NCI-H774 (cell line): ENCODE data around the gene HOXA9.

Source experiments
- DNase-seq: peaks from one replicate; lab custom pipeline; 2025; lab: John Stamatoyannopoulos, UW

Gene HOXA9

GRCh38 chr7:27176962-27177794, 11.8 kb upstream of the HOXA9 start:
- DNase-seq = no peak

GRCh38 chr7:27176524-27176845, 11.1 kb upstream of the HOXA9 start:
- no peak for DNase-seq

GRCh38 chr7:27175626-27176523, 10.5 kb upstream of the HOXA9 start:
- DNase-seq = no peak

- DNase-seq = no peak
Observed at GRCh38 chr7:27174874-27175625, 9.7 kb upstream of the HOXA9 start.

- DNase-seq = no peak
Observed at GRCh38 chr7:27173956-27174873, 8.9 kb upstream of the HOXA9 start, which contains the start of gene HOXA10. Gene HOXA10 (minus strand): TSS chr7:27174320. CDS start chr7:27174306, 14 bp downstream.

GRCh38 chr7:27173511-27173955, 8.2 kb upstream of the HOXA9 start:
- no peak for DNase-seq

GRCh38 chr7:27172823-27173510, 7.6 kb upstream of the HOXA9 start:
- DNase-seq = peak; percentile 11

- DNase-seq = no peak
Observed at GRCh38 chr7:27172315-27172774, 7.0 kb upstream of the HOXA9 start.

- no peak for DNase-seq
Observed at GRCh38 chr7:27171637-27172314, 6.4 kb upstream of the HOXA9 start.

GRCh38 chr7:27171325-27171636, 5.9 kb upstream of the HOXA9 start:
- no peak for DNase-seq

- DNase-seq = no peak
Observed at GRCh38 chr7:27170426-27171324, 5.3 kb upstream of the HOXA9 start.

GRCh38 chr7:27169658-27170425, 4.5 kb upstream of the HOXA9 start:
- DNase-seq = no peak

- no peak for DNase-seq
Observed at GRCh38 chr7:27168265-27168947, 3.1 kb upstream of the HOXA9 start.

- DNase-seq = no peak
Observed at GRCh38 chr7:27167916-27168264, 2.6 kb upstream of the HOXA9 start.

- no peak for DNase-seq
Observed at GRCh38 chr7:27166531-27167505, 1.5 kb upstream of the HOXA9 start.

GRCh38 chr7:27165996-27166530, 726 bp upstream of the HOXA9 start:
- DNase-seq = no peak
